ENCODE results near the gene SLC35F2.

Gene SLC35F2

DNA sequence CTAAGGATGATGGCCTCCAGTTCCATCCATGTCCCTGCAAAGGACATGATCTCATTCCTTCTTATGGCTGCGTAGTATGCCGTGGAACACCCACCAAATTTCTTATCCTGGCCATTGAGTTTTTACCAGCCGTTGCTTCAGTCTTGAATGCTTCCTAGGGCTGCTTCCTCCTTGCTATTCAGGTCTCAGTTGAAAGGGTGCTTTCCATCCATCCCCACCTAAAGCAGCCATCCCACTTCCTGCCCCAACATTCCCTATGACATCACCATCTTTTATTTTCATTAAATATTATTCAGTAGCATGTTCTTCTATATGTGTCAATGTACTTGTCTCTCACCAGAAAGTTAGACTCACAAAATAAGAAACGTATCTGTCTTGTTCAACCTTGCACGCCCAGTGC lies 106.1 kb downstream of the SLC35F2 start:
- DNase-seq = no peak
- H3K4me1 Mint-ChIP-seq = no peaks in the 10 kb centered on the region
- no peak overlapping the region for H3K27ac Mint-ChIP-seq
- CTCF ChIA-PET = no interaction called here
- no peaks in the 10 kb centered on the region for H3K9me3 Mint-ChIP-seq
- H3K36me3 Mint-ChIP-seq = no peaks in the 10 kb centered on the region
- no peak overlapping the region for H3K4me3 Mint-ChIP-seq
- peaks cover 2% of the 10 kb centered on the region for H3K27me3 Mint-ChIP-seq

DNA sequence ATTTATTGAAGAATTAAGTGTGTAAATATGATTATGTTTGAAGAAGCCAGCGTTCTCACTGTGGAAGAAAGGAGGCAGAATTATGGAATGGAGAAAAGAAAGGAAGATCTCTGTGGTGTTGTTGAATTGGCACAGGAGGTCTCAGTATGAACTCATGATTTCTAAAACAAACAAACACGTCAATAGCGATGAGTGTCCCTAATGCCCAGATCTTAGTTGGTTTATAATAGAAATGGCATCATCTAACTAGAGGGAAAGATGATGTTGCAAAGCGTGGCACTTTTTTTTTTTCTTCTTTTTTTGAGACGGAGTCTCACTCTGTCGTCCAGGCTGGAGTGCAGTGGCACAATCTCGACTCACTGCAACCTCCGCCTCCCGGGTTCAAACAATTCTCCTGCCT lies 107.5 kb downstream of the SLC35F2 start:
- H3K27me3 Mint-ChIP-seq = peaks cover 5% of the 10 kb centered on the region
- H3K36me3 Mint-ChIP-seq = no peaks in the 10 kb centered on the region
- H3K4me3 Mint-ChIP-seq = no peak overlapping the region
- DNase-seq = no peak
- CTCF ChIA-PET = no interaction called here
- no peaks in the 10 kb centered on the region for H3K9me3 Mint-ChIP-seq
- no peak overlapping the region for H3K27ac Mint-ChIP-seq
- H3K4me1 Mint-ChIP-seq = no peaks in the 10 kb centered on the region

DNA sequence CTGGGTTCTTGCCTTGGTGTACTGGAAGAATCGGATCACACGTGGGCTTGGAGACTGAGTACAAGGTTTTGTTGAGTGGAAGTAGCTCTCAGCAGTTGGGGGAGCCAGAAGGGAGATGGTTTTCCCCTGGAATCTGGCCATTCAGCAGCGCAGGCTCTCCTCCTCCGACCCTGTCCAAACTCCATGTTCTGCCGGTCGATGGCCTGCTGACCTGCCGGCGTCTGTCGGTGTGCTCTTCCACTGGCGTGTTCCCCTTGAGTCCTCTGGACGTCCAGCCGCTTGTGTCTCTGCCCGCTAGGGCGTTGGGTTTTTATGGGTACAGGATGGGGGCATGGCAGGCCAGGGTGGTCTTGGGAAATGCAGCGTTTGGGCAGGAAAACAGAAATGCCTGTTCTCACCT lies 108.3 kb downstream of the SLC35F2 start:
- Mint-ChIP-seq H3K27ac (no peak overlapping the region), H3K27me3 (peaks cover 5% of the 10 kb centered on the region), H3K4me1 (no peaks in the 10 kb centered on the region), H3K4me3 (no peak overlapping the region), H3K9me3 (no peaks in the 10 kb centered on the region), H3K36me3 (no peaks in the 10 kb centered on the region)
- CTCF ChIA-PET = no interaction called here
- no peak for DNase-seq

DNA sequence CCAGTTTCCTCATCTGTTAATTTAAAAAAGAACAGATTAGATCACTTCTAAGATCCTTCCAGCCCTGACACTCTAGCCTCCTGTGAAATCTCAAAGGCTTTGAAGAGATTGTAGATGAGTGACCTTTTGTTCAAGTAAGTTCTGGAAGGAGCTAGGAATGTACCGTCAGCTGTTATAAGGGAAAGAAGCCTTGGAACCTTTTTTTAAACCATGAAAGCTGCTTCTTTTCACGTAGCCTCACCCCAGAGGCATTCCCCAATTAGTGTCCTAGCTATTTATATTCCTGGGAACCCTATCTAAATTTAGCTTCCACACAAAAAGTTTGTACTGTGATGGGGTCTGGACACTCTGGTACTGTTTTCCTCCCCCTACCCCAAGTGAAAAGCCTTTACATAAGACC lies 111.0 kb downstream of the SLC35F2 start:
- Mint-ChIP-seq H3K27ac (no peak overlapping the region), H3K4me1 (no peaks in the 10 kb centered on the region), H3K27me3 (peaks cover 5% of the 10 kb centered on the region), H3K9me3 (no peaks in the 10 kb centered on the region), H3K4me3 (no peak overlapping the region), H3K36me3 (no peaks in the 10 kb centered on the region)
- DNase-seq = no peak
- CTCF ChIA-PET = no interaction called here

DNA sequence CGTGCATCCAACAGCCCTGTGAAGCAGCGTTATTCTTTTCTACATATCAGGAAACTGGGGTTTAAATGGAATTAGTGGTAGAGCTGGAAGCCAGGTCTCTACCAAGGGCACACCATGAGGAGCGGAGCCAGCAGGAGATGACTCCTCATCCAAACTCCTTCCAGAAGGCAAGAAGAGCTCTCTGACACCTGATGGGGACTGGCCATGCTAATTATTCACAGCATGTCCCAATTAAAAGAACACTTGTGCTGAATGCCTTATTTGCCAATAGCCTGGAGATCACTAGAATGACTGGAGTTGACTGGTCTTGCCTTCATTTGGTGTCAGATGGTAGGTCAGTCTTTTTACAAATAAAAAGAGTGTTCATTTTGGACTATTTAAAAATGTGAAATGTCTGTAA lies 113.9 kb downstream of the SLC35F2 start:
- H3K27me3 Mint-ChIP-seq = peaks cover 5% of the 10 kb centered on the region

DNA sequence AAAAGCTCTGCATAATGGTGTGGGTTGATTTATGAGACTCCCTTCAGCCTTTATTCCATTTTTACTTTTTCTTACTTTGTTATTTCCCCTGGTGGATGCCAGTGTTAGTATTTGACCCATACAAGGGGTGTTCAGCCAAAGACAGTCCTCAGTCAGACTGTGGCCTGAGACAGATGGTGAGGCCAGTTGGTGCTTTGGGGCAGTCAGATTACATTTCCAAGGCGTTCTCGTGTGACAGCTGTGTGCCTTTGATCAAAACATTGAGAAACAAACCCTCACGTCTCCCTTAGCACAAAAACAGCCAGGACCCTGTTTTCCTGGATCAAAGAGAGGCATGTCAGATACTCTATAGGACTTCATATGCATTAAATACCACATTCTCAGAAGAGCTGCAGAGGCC lies 115.4 kb downstream of the SLC35F2 start:
- Mint-ChIP-seq H3K4me3 (no peak overlapping the region), H3K9me3 (no peaks in the 10 kb centered on the region), H3K36me3 (no peaks in the 10 kb centered on the region), H3K27ac (no peak overlapping the region), H3K4me1 (no peaks in the 10 kb centered on the region), H3K27me3 (peaks cover 8% of the 10 kb centered on the region)
- DNase-seq = no peak
- CTCF ChIA-PET = no interaction called here

More for the DNA sequence above, 113.9 kb downstream of the SLC35F2 start:
- H3K9me3 Mint-ChIP-seq = no peaks in the 10 kb centered on the region
- no peak for DNase-seq
- no peaks in the 10 kb centered on the region for H3K36me3 Mint-ChIP-seq
- no peak overlapping the region for H3K4me3 Mint-ChIP-seq
- H3K27ac Mint-ChIP-seq = no peak overlapping the region
- H3K4me1 Mint-ChIP-seq = no peaks in the 10 kb centered on the region
- CTCF ChIA-PET = no interaction called here

DNA sequence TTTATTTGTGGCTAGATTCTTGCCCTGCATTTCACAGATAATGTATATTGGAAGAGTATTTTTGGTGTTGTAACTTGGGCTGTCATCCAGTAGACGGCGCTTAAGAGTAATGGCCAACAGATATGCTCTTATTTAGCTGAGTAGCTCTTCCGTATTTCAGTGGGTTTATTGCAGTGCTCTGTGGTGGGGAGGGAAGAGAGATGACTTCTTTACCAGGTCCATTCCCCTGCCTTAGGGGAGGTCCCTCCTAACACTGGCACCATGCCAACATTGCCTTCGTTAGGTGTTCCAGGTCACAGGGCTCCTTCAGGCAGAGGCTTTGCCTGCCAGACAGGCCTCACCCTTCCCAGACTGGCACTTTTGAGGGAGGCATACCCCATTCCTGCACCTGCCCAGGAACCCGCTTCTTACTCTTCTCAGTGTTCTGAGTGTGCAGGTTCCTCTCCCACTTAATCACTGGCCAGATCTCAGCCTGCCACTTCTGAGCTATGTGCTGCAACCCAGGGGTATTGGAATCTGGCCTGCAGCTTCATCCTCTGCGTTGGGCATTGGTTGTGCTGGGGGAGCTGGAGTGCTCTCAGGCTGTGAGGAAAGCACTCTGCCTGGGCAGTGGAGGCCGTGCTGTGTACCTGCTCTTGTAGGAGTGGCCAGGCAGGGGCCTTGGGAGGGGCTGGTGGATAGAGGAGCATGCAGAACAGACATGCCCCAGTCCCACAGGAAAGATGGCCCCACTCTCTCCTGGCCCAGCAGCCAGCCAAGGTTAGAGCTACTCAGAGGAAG lies 117.4 kb downstream of the SLC35F2 start:
- CTCF ChIA-PET = interaction anchor here (0.5 to 4.1 kb wide), 15 partner anchors 10 to 191 kb away, joined by 3 to 19 read pairs (median 3); no protein-coding TSS in a partner anchor
- H3K27ac Mint-ChIP-seq = no peak overlapping the region
- peak; percentile 34 for DNase-seq

More for the DNA sequence above, 117.4 kb downstream of the SLC35F2 start:
- H3K36me3 Mint-ChIP-seq = no peaks in the 10 kb centered on the region
- no peaks in the 10 kb centered on the region for H3K4me1 Mint-ChIP-seq
- no peak overlapping the region for H3K4me3 Mint-ChIP-seq
- peaks cover 4% of the 10 kb centered on the region for H3K27me3 Mint-ChIP-seq
- H3K9me3 Mint-ChIP-seq = no peaks in the 10 kb centered on the region

Measured in activated naive CD4-positive, alpha-beta T cell treated with anti-CD3 and anti-CD28 coated beads, Interleukin-2, amount 10 ng/mL, durations not matched to agents 7 days and 5 days (primary cell).